CD4-positive, alpha-beta T cell treated with Interleukin-17A for 4 hours (primary cell): ENCODE data around the gene ANKS6.

Experiments used
- DNase-seq: peaks from one replicate; pipeline ENCODE4 v3.0.0-alpha.2; 2020; ENCODE audit warnings: mixed read lengths

Gene ANKS6

GRCh38 chr9:98811051-98811650, 14.8 kb upstream of the ANKS6 start:
- DNase-seq = no peak

GRCh38 chr9:98810102-98810842, 13.9 kb upstream of the ANKS6 start:
- DNase-seq = no peak

DNA sequence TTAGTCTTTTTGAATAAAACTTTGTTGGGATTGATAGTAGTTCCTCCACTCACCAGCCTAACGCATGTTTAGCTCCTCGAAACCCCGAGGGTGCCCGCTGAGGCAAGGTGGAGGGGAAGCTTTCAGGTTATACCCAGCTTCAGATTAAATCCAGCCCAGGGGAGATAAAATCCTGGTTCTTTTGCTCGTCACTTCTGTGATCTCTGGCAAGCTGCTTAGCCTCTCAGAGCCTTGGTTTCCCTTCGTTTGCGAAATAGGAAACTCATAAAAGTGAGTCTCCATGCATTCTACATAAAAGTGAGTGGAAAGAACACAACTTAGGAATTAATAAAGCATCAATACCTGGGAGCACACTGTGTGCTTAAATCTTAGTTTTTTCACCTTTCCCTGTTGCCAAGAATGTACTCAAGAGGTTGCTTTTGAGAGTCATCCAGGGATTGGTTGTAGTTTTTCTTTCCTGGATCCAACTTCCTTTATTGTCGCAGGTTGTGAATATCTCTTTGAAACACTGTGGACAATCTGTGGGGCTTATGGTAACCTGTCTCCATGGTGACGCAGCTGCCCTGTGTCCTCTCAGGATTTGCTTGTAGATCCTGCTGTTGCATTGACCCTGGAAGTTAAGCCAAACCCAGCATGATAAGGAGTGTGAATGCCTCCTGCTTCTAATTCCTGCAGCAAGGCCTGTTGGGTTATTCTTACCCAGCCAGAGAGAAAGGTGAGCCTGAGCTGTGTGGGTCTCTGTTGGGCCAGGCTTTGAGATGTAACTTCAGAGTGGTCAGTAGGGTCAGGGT, 13.2 kb upstream of the ANKS6 start:
- DNase-seq = no peak

DNA sequence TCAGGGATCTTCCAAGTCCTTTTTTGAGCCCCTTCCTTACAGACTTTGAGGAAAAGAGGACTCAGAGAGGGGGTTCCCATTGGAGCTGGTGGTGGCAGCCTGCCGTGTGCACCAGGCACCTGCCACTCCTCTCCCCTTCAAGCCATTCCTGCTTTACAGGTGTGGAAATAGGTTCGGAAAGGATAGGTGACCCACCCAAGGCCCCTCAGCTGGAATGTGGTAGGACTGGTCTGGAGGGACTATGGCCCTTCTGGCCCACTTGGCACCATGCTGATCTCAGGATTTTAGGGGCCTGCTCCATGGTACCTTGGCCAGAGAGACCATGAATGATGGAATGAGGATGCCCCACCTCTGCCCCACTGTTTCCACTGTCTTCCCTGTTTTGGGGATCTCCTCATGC, 12.5 kb upstream of the ANKS6 start:
- no peak for DNase-seq

- DNase-seq = no peak
Measured at GRCh38 chr9:98808411-98808815, 12.1 kb upstream of the ANKS6 start.

DNA sequence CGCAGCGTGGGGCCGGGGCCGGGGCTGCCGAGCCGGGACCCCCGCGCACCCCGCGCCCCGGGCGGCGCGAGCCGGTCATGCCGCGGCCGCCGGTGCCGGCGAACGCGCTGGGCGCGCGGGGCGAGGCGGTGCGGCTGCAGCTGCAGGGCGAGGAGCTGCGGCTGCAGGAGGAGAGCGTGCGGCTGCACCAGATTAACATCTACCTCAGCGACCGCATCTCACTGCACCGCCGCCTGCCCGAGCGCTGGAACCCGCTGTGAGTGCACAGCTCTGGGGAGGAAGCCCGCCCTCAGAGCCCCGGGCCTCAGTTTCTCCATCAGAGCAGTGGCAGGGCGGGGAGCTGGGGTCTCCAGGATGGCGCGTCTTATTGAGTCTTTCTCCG, 11.4 kb upstream of the ANKS6 start:
- DNase-seq = peak; percentile 43

GRCh38 chr9:98807070-98807813, 10.9 kb upstream of the ANKS6 start, which contains the start of gene GALNT12:
Gene GALNT12 (plus strand): TSS chr9:98807670. CDS start chr9:98807699, 29 bp downstream.
- peak; percentile 79 for DNase-seq

DNA sequence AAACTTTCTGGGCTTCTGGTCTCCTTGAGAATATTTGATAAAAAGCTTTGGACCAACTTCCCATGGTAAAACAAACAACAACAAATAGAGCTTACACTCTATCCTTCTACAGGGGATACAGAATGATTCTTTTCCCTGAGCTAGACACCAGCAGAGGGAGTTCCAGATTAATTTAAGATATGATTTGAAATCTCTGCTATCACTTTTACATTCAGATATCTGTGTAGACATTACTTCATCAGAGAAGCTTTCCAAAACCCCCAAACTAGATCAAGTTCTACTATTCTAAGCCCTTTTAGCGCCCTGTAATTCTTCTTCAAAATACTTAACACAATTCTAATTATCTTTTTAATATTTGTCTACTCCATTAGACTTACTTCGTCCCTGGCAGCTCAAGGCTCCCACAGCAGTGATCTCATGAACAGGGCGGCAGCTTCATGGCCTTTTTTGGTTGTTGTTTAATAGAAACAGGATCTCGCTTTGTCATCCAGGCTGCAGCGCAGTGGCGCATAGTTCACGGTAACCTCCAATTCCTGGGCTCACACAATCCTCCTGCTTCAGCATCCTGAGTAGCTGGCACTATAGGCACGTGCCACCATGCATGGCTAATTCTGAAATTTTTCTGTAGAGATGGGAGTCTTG, 10.2 kb upstream of the ANKS6 start:
- no peak for DNase-seq

GRCh38 chr9:98805506-98806272, 9.3 kb upstream of the ANKS6 start:
- no peak for DNase-seq

- no peak for DNase-seq
Measured at GRCh38 chr9:98804083-98804482, 7.7 kb upstream of the ANKS6 start.

DNA sequence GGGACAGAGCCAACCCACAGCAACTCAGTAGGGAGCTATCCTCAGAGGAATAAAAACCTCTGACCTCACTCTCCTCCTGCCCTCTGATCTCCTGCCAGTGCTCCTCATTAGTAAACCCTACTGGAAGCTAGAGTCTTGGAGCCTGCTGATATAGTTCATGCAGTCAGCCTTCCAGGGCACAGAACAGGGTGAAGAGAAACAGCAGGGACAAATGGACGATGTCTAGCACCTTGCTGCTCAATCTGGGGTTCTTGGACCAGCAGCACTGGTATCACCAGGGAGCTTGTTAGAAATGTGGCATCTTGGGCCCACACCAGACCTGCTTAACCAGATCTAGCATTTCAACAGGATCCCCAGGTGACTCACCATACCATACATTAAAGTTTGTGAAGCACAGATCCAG, 5.6 kb upstream of the ANKS6 start:
- no peak for DNase-seq

- DNase-seq = no peak
Measured at GRCh38 chr9:98801561-98801960, 5.2 kb upstream of the ANKS6 start.

GRCh38 chr9:98798254-98798653, 1.9 kb upstream of the ANKS6 start:
- no peak for DNase-seq

GRCh38 chr9:98797491-98797890, 1.1 kb upstream of the ANKS6 start:
- no peak for DNase-seq

- DNase-seq = peak; percentile 38
Measured at GRCh38 chr9:98795970-98796363, 388 bp downstream of the ANKS6 start.

DNA sequence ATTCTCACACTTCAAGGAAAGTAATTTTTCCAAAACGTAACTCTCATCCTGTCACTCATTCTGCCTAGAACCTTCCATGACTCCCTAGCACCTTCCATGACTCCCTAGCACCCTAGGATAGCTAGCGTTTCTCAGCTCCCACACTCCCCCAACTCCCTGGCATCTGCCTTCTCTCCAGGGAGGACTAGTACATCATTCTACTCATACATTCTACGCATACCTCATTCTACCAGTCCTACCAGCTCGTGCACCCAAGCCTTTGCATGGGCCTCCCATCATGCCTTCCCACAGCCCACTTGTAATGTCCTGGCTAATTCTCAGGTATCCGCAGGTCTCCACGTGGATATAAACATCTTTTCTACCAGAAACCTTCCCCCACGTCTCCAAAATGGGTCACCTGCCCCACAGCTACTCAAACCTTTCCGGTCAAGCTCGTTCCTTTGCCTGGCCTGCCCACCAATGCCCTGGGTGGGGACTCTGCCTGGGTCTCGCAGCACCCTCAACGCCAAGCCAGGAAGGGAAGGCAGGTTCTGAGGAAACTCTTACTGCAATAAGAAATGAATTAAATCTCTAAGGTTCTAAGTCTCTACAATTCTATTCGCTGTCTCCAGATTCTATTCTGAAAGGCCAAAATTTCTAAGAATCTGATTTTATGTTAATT, 930 bp downstream of the ANKS6 start:
- DNase-seq = no peak

DNA sequence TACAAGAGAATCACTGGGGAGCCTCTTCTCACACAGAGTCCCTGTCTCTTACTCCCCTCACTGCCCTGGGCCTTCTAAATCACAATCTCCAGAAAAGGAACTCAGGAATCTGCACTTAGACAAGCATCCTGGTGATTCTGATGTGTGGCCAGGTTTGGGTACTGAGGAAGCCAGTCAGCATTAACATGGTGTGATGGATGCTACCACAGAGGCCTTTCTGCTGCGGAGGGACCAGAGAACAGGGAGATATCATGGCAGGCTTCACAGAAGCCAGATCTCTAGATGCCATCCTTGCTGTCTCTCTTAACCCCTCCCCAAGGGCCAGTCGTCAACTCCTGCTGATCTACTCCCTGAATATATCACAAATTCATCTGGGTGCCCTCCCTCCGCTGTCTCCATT, 1.6 kb downstream of the ANKS6 start:
- DNase-seq = no peak

DNA sequence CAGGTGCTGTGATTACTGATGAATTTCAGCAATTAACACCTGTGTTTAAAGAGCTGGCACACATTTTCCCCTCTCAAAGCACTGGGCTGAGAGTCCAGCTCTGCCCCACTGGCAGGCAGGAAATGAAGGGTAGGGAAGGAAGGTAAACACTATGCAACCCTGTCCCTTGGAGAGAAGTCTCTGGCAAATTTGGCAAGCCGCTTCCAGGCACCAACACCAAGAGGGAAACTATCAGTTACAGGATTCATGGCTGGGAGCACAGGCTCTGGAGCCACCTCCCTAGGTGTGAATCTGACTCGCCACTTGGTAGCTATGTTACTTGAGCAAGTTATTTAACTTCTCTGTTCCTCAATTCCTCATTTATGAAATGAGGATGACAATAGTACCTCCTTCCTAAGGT, 3.3 kb downstream of the ANKS6 start:
- DNase-seq = no peak

- DNase-seq = no peak
Measured at GRCh38 chr9:98791608-98792490, 4.5 kb downstream of the ANKS6 start.
